Ascending aorta (tissue), 2 donors: ENCODE data around the gene CRTC3. TPM values are rescaled to one million over a fixed set of nuclear protein-coding genes. Genes with fewer than 3 reads are reported as not detected.

ENCODE experiments used
- DNase-seq, 2 donors: peaks; one replicate each; pipeline ENCODE4 v3.0.0-alpha.2; 2019; ENCODE audit warnings: low spot score in 2 of 2
- H3K27ac ChIP-seq, 2 donors: fragments of 200-600 bp; sonication (generic); one replicate each; pipeline ENCODE4 v1.5.1; 2016 to 2017; ENCODE audit warnings: mild to moderate bottlenecking in 1 of 2
- H3K27me3 ChIP-seq: fragments of 200-600 bp; sonication (generic); one replicate; pipeline ENCODE4 v1.5.1; 2017
- H3K36me3 ChIP-seq, 2 donors: fragments of 200-600 bp; sonication (generic); one replicate each; pipeline ENCODE4 v1.5.1; 2016
- H3K4me1 ChIP-seq, 2 donors: fragments of 200-600 bp; sonication (generic); one replicate each; pipeline ENCODE4 v1.5.1; 2016 to 2017; ENCODE audit warnings: mild to moderate bottlenecking in 1 of 2
- H3K4me3 ChIP-seq, 2 donors: fragments of 200-600 bp; sonication (generic); one replicate each; pipeline ENCODE4 v1.5.1; 2016 to 2017; ENCODE audit warnings: mild to moderate bottlenecking in 1 of 2
- H3K9me3 ChIP-seq, 2 donors: fragments of 200-600 bp; sonication (generic); one replicate each; pipeline ENCODE4 v1.5.1; 2016
- CTCF ChIP-seq, 3 experiments: fragments of 200-600 bp in 2 of 3; fragments of 450-650 bp in 1 of 3; sonication (generic) in 2 of 3; IDR thresholded peaks; one replicate each; pipeline ENCODE4 v1.5.1; 2016 to 2019; ENCODE audit warnings: antibody characterized with exemption in 3 of 3, mild to moderate bottlenecking in 1 of 3, moderate library complexity in 1 of 3
- intact Hi-C: fragments of 100-400 bp; cut with DNase I; formaldehyde crosslinking; loops from one replicate; pipeline ENCODE4 v1.15.1; 2023
- total RNA-seq: library from RNA; depleted of rRNA; stranded (reverse); fragments of >200 nt; gene quantifications from one replicate; pipeline ENCODE4 v1.1.0, GENCODE V29; 2016

Gene CRTC3
- total RNA-seq, 1 donor from 2014 or later = 35.5 TPM

- Histone ChIP-seq H3K36me3 (peaks cover 54 to 77% of the 10 kb centered on the region in 2 donors), H3K9me3 (no peaks in the 10 kb centered on the region), H3K4me1 (no peaks in the 10 kb centered on the region), H3K27me3 (no peaks in the 10 kb centered on the region), H3K27ac (no peak overlapping the region), H3K4me3 (no peak overlapping the region)
- intact Hi-C loops = no loop called here
- TF ChIP-seq CTCF (IDR thresholded peaks at IDR 0.05) = no peak
- DNase-seq = no peak
Measured at GRCh38 chr15:90637693-90638092, 108.0 kb downstream of the CRTC3 start.

DNA sequence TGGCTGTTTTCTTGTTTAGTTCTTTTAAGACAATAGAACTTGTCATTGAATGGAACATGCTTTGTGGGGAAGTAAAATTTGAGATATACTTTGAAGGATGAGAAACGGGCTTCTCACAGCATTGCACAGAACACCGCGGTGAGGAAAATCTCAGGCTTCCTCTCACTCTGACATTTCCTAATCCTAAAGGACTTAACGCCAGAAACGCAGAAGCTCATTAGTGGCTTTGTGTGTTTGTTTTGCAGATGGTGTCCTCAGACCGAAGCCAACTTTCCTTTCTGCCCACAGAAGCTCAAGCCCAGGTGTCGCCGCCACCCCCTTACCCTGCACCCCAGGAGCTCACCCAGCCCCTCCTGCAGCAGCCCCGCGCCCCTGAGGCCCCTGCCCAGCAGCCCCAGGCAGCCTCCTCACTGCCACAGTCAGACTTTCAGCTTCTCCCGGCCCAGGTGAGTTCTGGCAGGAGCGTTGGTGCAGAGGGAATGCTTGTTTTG is 108.5 kb downstream of the CRTC3 start:
- no peaks in the 10 kb centered on the region for H3K27me3 ChIP-seq
- H3K9me3 ChIP-seq = no peaks in the 10 kb centered on the region
- no peak overlapping the region for H3K27ac ChIP-seq
- peak in 1 of 2 donors; percentile 52 for DNase-seq
- intact Hi-C loops = no loop called here
- TF ChIP-seq CTCF (IDR thresholded peaks at IDR 0.05) = no peak
- H3K4me3 ChIP-seq = no peak overlapping the region
- H3K4me1 ChIP-seq = no peaks in the 10 kb centered on the region
- H3K36me3 ChIP-seq = peaks cover 54 to 79% of the 10 kb centered on the region in 2 donors

DNA sequence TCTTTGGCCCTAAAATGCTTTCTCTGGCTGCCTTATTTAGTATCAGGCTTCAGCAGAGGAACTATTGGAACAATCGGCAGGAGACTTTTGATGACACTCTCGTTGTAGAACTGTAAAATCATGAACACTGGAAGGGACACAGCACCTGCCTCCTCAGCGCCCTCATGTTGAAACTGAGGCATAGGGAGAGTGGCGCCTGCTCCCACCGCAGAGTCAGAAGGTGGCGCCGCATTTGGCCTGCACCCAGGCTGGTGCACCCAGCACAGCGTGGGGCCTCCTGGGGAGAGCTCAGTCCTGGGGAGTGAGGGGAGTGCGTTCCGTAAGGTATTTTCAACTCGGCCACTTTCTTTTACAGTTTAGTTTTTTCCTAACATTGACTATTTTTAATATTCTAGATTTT is 109.2 kb downstream of the CRTC3 start:
- Histone ChIP-seq H3K36me3 (peaks cover 53 to 79% of the 10 kb centered on the region in 2 donors), H3K27me3 (no peaks in the 10 kb centered on the region), H3K9me3 (no peaks in the 10 kb centered on the region), H3K4me3 (no peak overlapping the region), H3K4me1 (no peaks in the 10 kb centered on the region), H3K27ac (no peak overlapping the region)
- intact Hi-C loops = no loop called here
- TF ChIP-seq CTCF (IDR thresholded peaks at IDR 0.05) = no peak
- no peak for DNase-seq

DNA sequence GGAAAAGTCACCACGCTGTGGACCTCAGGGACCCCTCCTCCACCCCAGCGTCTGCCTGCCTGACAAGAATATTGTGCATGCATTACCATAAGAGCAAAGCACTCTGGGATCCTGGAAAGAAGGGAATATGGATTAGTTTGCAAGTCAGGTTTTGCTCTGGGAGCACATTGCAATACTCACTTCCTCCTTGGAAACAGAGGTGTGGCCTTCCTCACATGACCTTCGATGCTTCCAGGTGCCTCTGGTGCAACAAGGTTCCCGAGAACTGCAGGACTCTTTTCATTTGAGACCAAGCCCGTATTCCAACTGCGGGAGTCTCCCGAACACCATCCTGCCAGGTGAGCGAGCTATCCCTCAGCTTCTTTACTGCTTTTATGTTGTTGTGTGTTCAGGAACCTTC is 111.1 kb downstream of the CRTC3 start:
- no peak overlapping the region for H3K27ac ChIP-seq
- H3K27me3 ChIP-seq = no peaks in the 10 kb centered on the region
- intact Hi-C loops = no loop called here
- DNase-seq = no peak
- H3K9me3 ChIP-seq = no peaks in the 10 kb centered on the region
- no peak overlapping the region for H3K4me3 ChIP-seq
- no peak for TF ChIP-seq CTCF (IDR thresholded peaks at IDR 0.05)
- H3K36me3 ChIP-seq = peaks cover 51 to 62% of the 10 kb centered on the region in 2 donors
- no peaks in the 10 kb centered on the region for H3K4me1 ChIP-seq

DNA sequence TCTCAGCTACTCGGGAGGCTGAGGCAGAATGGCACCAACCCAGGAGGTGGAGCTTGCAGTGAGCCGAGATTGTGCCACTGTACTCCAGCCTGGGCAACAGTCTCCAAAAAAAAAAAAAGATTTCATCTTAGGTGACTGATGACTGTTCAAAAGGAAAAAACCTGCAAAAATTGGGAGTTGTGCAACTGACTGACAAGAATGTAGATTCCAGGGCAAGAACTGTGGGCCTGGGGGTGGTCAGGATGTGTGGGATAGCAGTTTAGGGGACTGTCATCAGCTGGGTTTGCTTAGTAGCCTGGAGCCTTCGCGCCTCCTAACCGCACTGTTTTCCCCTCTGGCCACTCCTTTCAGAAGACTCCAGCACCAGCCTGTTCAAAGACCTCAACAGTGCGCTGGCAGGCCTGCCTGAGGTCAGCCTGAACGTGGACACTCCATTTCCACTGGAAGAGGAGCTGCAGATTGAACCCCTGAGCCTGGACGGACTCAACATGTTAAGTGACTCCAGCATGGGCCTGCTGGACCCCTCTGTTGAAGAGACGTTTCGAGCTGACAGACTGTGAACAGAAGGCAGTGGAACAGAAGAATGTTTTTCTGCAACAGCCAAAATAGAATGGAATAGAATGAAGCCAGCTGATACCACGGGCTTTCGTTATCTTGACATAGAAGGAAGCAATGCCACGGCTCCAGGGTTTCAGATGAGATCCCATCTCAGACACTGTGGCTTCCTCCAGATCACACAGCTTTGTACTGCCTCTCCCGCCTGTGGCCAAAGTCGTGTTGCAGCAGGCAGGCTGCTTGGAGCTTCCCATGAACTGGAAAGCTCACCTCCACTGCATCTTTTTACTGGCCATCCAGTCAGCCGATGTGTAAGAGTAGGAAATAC is 112.1 kb downstream of the CRTC3 start:
- Histone ChIP-seq H3K27ac (no peak overlapping the region), H3K4me1 (no peaks in the 10 kb centered on the region), H3K36me3 (peaks cover 51 to 62% of the 10 kb centered on the region in 2 donors), H3K27me3 (no peaks in the 10 kb centered on the region), H3K9me3 (no peaks in the 10 kb centered on the region), H3K4me3 (no peak overlapping the region)
- intact Hi-C loops = no loop called here
- no peak for DNase-seq
- TF ChIP-seq CTCF (IDR thresholded peaks at IDR 0.05) = no peak
